DMS 273 (cell line): Measurements from ENCODE around the gene PPP1R3F.
A peak's percentile ranks its signal among the peaks of the same experiment; 100 is the strongest.

Experiments
- DNase-seq: peaks from one replicate; lab custom pipeline; 2025; ENCODE audit not compliant: unreplicated experiment; lab: John Stamatoyannopoulos, UW

The PPP1R3F gene

GRCh38 chrX:49269767-49270248 is at the start of gene PPP1R3F:
Gene PPP1R3F, plus strand, starts transcription at chrX:49269793. Its CDS starts 77 bp downstream, at chrX:49269870.
- no peak for DNase-seq

- no peak for DNase-seq
Observed at GRCh38 chrX:49220100-49220499, 49.5 kb upstream of the PPP1R3F start.

- no peak for DNase-seq
Observed at GRCh38 chrX:49221868-49222267, 47.7 kb upstream of the PPP1R3F start.

- no peak for DNase-seq
Observed at GRCh38 chrX:49225858-49226257, 43.7 kb upstream of the PPP1R3F start.

- DNase-seq: no peak
Observed at GRCh38 chrX:49226946-49227345, 42.6 kb upstream of the PPP1R3F start.

- DNase-seq: no peak
Observed at GRCh38 chrX:49227726-49228125, 41.9 kb upstream of the PPP1R3F start.

- DNase-seq: no peak
Observed at GRCh38 chrX:49228185-49228584, 41.4 kb upstream of the PPP1R3F start.

- DNase-seq: peak; percentile 75
Observed at GRCh38 chrX:49230500-49231232, 38.9 kb upstream of the PPP1R3F start.

GRCh38 chrX:49231333-49232000 is 38.1 kb upstream of the PPP1R3F start:
- DNase-seq: no peak

GRCh38 chrX:49232525-49232924 is 37.1 kb upstream of the PPP1R3F start:
- DNase-seq: no peak

GRCh38 chrX:49233176-49233575 is 36.4 kb upstream of the PPP1R3F start, which contains the start of gene CACNA1F:
Gene CACNA1F, minus strand, starts transcription at chrX:49233340. Its CDS starts 31 bp downstream, at chrX:49233309.
- DNase-seq: no peak

GRCh38 chrX:49233887-49234555 is 35.6 kb upstream of the PPP1R3F start:
- DNase-seq: no peak

- no peak for DNase-seq
Observed at GRCh38 chrX:49237060-49237459, 32.5 kb upstream of the PPP1R3F start.

- no peak for DNase-seq
Observed at GRCh38 chrX:49238735-49239134, 30.9 kb upstream of the PPP1R3F start.

- DNase-seq: no peak
Observed at GRCh38 chrX:49242545-49243066, 27.0 kb upstream of the PPP1R3F start.

- no peak for DNase-seq
Observed at GRCh38 chrX:49243166-49243565, 26.4 kb upstream of the PPP1R3F start.

- no peak for DNase-seq
Observed at GRCh38 chrX:49244207-49244606, 25.4 kb upstream of the PPP1R3F start.

GRCh38 chrX:49246541-49246940 is 23.1 kb upstream of the PPP1R3F start:
- no peak for DNase-seq

GRCh38 chrX:49247346-49247745 is 22.2 kb upstream of the PPP1R3F start:
- no peak for DNase-seq

GRCh38 chrX:49247916-49248811 is 21.4 kb upstream of the PPP1R3F start:
- DNase-seq: peak; percentile 57
